Measurements from ENCODE around the gene MALRD1.

MALRD1 gene

GRCh38 chr10:19710600-19710999 is 662.0 kb downstream of the MALRD1 start:
- DNase-seq (ENCODE audit: low read depth): no peak
- TF ChIP-seq CTCF (conservative IDR thresholded peaks at IDR 0.05; ENCODE audit: low read depth, low read length): no peak
- H3K4me3 ChIP-seq (ENCODE audit: low read length): no peak overlapping the region

GRCh38 chr10:19713159-19713558 is 664.6 kb downstream of the MALRD1 start:
- no peak for DNase-seq (ENCODE audit: low read depth)
- no peak for TF ChIP-seq CTCF (conservative IDR thresholded peaks at IDR 0.05; ENCODE audit: low read depth, low read length)

DNA sequence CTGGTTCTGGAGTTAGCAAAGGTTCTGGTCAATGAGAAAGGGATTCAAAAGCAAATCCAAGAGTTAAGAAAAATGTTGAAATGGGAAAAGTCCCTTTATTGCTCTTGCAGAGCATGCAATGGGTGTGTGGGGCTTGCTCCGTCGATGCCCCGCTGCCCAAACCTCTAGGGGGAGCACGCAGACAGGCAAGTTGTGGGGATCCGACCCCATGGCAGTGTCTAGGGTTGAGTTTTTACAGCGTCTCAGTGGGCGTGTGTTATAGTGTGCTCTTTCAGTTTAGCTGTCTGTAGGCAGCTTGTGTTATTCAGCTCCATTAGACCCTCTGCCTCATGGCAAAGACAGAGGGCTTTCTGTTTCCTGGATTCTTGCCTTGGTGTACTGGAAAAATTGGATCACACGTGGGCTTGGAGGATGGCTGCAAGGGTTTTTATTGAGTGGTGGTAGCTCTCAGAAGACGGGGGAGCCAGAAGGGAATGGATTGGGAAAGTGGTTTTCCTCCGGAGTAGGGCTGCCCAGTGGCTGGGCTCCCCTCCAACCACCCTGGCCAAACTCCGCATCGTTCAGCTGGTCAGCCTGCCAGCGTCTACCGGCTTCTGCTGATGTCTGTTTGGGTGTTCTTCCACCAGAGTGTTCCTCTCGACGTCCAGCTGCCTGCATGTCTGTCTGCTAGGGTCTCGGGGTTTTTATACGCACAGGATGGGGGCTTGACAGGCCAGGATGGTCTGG is 665.4 kb downstream of the MALRD1 start:
- no peak overlapping the region for H3K4me3 ChIP-seq (ENCODE audit: low read length)
- no peak for DNase-seq (ENCODE audit: low read depth)
- TF ChIP-seq CTCF (conservative IDR thresholded peaks at IDR 0.05; ENCODE audit: low read depth, low read length): no peak

More at GRCh38 chr10:19713159-19713558, 664.6 kb downstream of the MALRD1 start:
- no peak overlapping the region for H3K4me3 ChIP-seq (ENCODE audit: low read length)

GRCh38 chr10:19719284-19719683 is 670.7 kb downstream of the MALRD1 start:
- TF ChIP-seq CTCF (conservative IDR thresholded peaks at IDR 0.05; ENCODE audit: low read depth, low read length): no peak
- no peak overlapping the region for H3K4me3 ChIP-seq (ENCODE audit: low read length)
- DNase-seq (ENCODE audit: low read depth): peak; percentile 44

DNA sequence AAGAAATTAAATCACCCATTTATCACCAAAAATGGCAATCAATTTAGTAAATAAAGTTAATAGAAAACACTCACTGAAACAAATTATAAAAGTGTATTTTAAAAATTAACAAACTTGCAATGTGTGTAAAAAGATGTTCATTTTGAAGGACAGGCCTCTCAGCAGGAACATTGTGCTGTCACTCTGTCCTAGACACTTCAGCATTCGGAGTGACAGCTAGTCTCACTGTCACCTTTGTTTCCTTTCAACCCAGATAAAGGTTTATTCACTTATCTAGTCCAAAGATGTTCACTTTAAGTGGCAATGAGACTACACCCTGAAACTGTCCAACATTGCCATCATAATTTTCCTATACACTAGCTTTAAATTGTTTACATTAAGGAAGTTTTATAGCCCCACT is 675.7 kb downstream of the MALRD1 start:
- no peak overlapping the region for H3K4me3 ChIP-seq (ENCODE audit: low read length)
- TF ChIP-seq CTCF (conservative IDR thresholded peaks at IDR 0.05; ENCODE audit: low read depth, low read length): no peak
- no peak for DNase-seq (ENCODE audit: low read depth)

- TF ChIP-seq CTCF (conservative IDR thresholded peaks at IDR 0.05; ENCODE audit: low read depth, low read length): no peak
- no peak overlapping the region for H3K4me3 ChIP-seq (ENCODE audit: low read length)
- DNase-seq (ENCODE audit: low read depth): no peak
These were observed 679.8 kb downstream of the MALRD1 start for GRCh38 chr10:19728376-19728775.

DNA sequence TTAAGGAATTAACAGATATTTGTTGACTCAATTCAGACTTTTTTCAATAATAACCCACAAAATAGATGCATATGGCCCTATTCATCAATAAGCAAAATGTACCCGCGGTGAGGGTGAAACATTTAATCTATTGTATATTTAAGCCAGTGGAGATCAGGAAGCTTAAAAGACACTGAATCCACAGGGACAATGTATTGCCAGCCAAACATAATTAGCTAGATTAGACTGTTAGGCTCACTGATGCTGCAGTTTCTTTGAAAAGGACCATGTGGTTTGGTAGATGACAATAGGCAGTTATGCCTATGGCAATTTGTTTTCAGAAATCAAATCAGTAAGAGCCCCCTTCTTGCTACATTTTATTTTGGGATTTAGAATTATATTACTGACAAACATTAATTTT is 680.4 kb downstream of the MALRD1 start:
- no peak for DNase-seq (ENCODE audit: low read depth)
- no peak for TF ChIP-seq CTCF (conservative IDR thresholded peaks at IDR 0.05; ENCODE audit: low read depth, low read length)
- no peak overlapping the region for H3K4me3 ChIP-seq (ENCODE audit: low read length)
